ENCODE results near the gene ROPN1L.

Gene ROPN1L

GRCh38 chr5:10479154-10479721 is 37.6 kb downstream of the ROPN1L start:
- Histone ChIP-seq H3K36me3 (ENCODE audit: low read length) (no peaks in the 10 kb centered on the region), H3F3A (ENCODE audit: insufficient read depth) (no peaks in the 10 kb centered on the region), H2AFZ (ENCODE audit: low read depth, low read length, severe bottlenecking) (no peak overlapping the region), H3K79me2 (ENCODE audit: insufficient read depth, low read length) (no peaks in the 10 kb centered on the region), H3K27me3 (ENCODE audit: low read length) (no peaks in the 10 kb centered on the region), H3K27ac (ENCODE audit: low read depth, low read length) (no peak overlapping the region), H3K4me2 (ENCODE audit: low read depth, low read length, poor library complexity, severe bottlenecking) (no peak overlapping the region), H4K20me1 (ENCODE audit: low read depth, low read length) (no peaks in the 10 kb centered on the region), H3K4me3 (ENCODE audit: insufficient read depth, low read length, poor library complexity, severe bottlenecking) (no peak overlapping the region), H3K9ac (ENCODE audit: low read length) (no peak overlapping the region), H3K9me3 (ENCODE audit: insufficient read depth, low read length) (no peaks in the 10 kb centered on the region), H3K9me2 (replicated peaks; ENCODE audit: insufficient read depth, low read length) (no peaks in the 10 kb centered on the region)
- TF ChIP-seq CTCF (IDR thresholded peaks at IDR 0.05; ENCODE audit: insufficient read depth, low read length, poor library complexity, severe bottlenecking) (no peak), EZH2phosphoT487 (conservative IDR thresholded peaks at IDR 0.05; ENCODE audit: low read length) (no peak)

GRCh38 chr5:10480237-10480985 is 38.7 kb downstream of the ROPN1L start:
- no peak overlapping the region for H3K4me3 ChIP-seq (ENCODE audit: insufficient read depth, low read length, poor library complexity, severe bottlenecking)
- no peak overlapping the region for H2AFZ ChIP-seq (ENCODE audit: low read depth, low read length, severe bottlenecking)
- H3K9me2 ChIP-seq (replicated peaks; ENCODE audit: insufficient read depth, low read length): no peaks in the 10 kb centered on the region
- H3K27ac ChIP-seq (ENCODE audit: low read depth, low read length): no peak overlapping the region
- H3K27me3 ChIP-seq (ENCODE audit: low read length): no peaks in the 10 kb centered on the region
- H3K4me2 ChIP-seq (ENCODE audit: low read depth, low read length, poor library complexity, severe bottlenecking): no peak overlapping the region
- H3F3A ChIP-seq (ENCODE audit: insufficient read depth): no peaks in the 10 kb centered on the region
- no peaks in the 10 kb centered on the region for H3K36me3 ChIP-seq (ENCODE audit: low read length)
- H3K79me2 ChIP-seq (ENCODE audit: insufficient read depth, low read length): no peaks in the 10 kb centered on the region
- H3K9ac ChIP-seq (ENCODE audit: low read length): no peak overlapping the region
- TF ChIP-seq CTCF (IDR thresholded peaks at IDR 0.05; ENCODE audit: insufficient read depth, low read length, poor library complexity, severe bottlenecking) (no peak), EZH2phosphoT487 (conservative IDR thresholded peaks at IDR 0.05; ENCODE audit: low read length) (no peak)
- H4K20me1 ChIP-seq (ENCODE audit: low read depth, low read length): no peaks in the 10 kb centered on the region
- no peaks in the 10 kb centered on the region for H3K9me3 ChIP-seq (ENCODE audit: insufficient read depth, low read length)

GRCh38 chr5:10481241-10481935 is 39.7 kb downstream of the ROPN1L start:
- Histone ChIP-seq H3K27ac (ENCODE audit: low read depth, low read length) (no peak overlapping the region), H3K9me3 (ENCODE audit: insufficient read depth, low read length) (no peaks in the 10 kb centered on the region), H2AFZ (ENCODE audit: low read depth, low read length, severe bottlenecking) (no peak overlapping the region), H3F3A (ENCODE audit: insufficient read depth) (no peaks in the 10 kb centered on the region), H3K79me2 (ENCODE audit: insufficient read depth, low read length) (no peaks in the 10 kb centered on the region), H4K20me1 (ENCODE audit: low read depth, low read length) (no peaks in the 10 kb centered on the region), H3K9me2 (replicated peaks; ENCODE audit: insufficient read depth, low read length) (no peaks in the 10 kb centered on the region), H3K9ac (ENCODE audit: low read length) (no peak overlapping the region), H3K36me3 (ENCODE audit: low read length) (no peaks in the 10 kb centered on the region), H3K4me2 (ENCODE audit: low read depth, low read length, poor library complexity, severe bottlenecking) (no peak overlapping the region), H3K4me3 (ENCODE audit: insufficient read depth, low read length, poor library complexity, severe bottlenecking) (no peak overlapping the region), H3K27me3 (ENCODE audit: low read length) (no peaks in the 10 kb centered on the region)
- TF ChIP-seq CTCF (IDR thresholded peaks at IDR 0.05; ENCODE audit: insufficient read depth, low read length, poor library complexity, severe bottlenecking): no peak
- TF ChIP-seq EZH2phosphoT487 (conservative IDR thresholded peaks at IDR 0.05; ENCODE audit: low read length): no peak
